Mesendoderm (in vitro differentiated cells): ENCODE data around the gene ZNF853.
"Not testable (repeated sequence)": the region's sequence is repeated elsewhere in the genome, so short reads cannot be mapped to it uniquely, and the experiment has no call there.

Experiments
- DNase-seq: peaks from one replicate; pipeline ENCODE4 v3.0.0; 2013
- H2AK5ac ChIP-seq: 2 replicates; pipeline ENCODE4 v1.6.1; 2013; ENCODE audit warnings: low read length, inconsistent platforms
- H2BK120ac ChIP-seq: 2 replicates; pipeline ENCODE4 v1.6.1; 2013; ENCODE audit warnings: low read depth, mild to moderate bottlenecking, low read length, moderate library complexity, mixed read lengths
- H2BK15ac ChIP-seq: replicated peaks from 2 replicates; pipeline ENCODE4 v1.6.1; 2013; ENCODE audit warnings: low read depth, mild to moderate bottlenecking, moderate library complexity
- H2BK5ac ChIP-seq: 2 replicates; pipeline ENCODE4 v1.6.1; 2013; ENCODE audit warnings: low read length, inconsistent platforms
- H3K18ac ChIP-seq: 2 replicates; pipeline ENCODE4 v1.6.1; 2013; ENCODE audit warnings: mild to moderate bottlenecking, low read length, mixed read lengths
- H3K23ac ChIP-seq: one replicate; pipeline ENCODE4 v1.6.1; 2013; ENCODE audit warnings: low read length
- H3K27ac ChIP-seq: 2 replicates; pipeline ENCODE4 v1.5.1; 2013; ENCODE audit warnings: low read depth, mild to moderate bottlenecking, inconsistent platforms, low read length, moderate library complexity
- H3K27me3 ChIP-seq: 2 replicates; pipeline ENCODE4 v1.6.1; 2013; ENCODE audit warnings: low read length, control low read depth, mild to moderate bottlenecking, inconsistent platforms; ENCODE audit not compliant: insufficient read depth, poor library complexity
- H3K36me3 ChIP-seq: 2 replicates; pipeline ENCODE4 v1.6.1; 2013; ENCODE audit warnings: low read length, inconsistent platforms; ENCODE audit not compliant: control insufficient read depth, insufficient read depth
- H3K4ac ChIP-seq: one replicate; pipeline ENCODE4 v1.6.1; 2013; ENCODE audit warnings: low read depth, mild to moderate bottlenecking, low read length, moderate library complexity
- H3K4me1 ChIP-seq: 2 replicates; pipeline ENCODE4 v1.6.1; 2013; ENCODE audit warnings: low read depth, low read length, inconsistent platforms; ENCODE audit not compliant: control insufficient read depth
- H3K4me2 ChIP-seq: 2 replicates; pipeline ENCODE4 v1.6.1; 2013; ENCODE audit warnings: low read length
- H3K4me3 ChIP-seq: 2 replicates; pipeline ENCODE4 v1.5.1; 2013; ENCODE audit warnings: mild to moderate bottlenecking, low read length
- H3K56ac ChIP-seq: one replicate; pipeline ENCODE4 v1.6.1; 2013; ENCODE audit warnings: low read length
- H3K79me1 ChIP-seq: 2 replicates; pipeline ENCODE4 v1.6.1; 2013; ENCODE audit warnings: low read length, inconsistent platforms
- H3K79me2 ChIP-seq: 2 replicates; pipeline ENCODE4 v1.6.1; 2013; ENCODE audit warnings: mild to moderate bottlenecking, low read length; ENCODE audit not compliant: control insufficient read depth, insufficient read depth
- H3K9ac ChIP-seq: 2 replicates; pipeline ENCODE4 v1.6.1; 2013; ENCODE audit warnings: low read length, inconsistent platforms
- H4K5ac ChIP-seq: one replicate; pipeline ENCODE4 v1.6.1; 2013; ENCODE audit warnings: low read length
- H4K8ac ChIP-seq: one replicate; pipeline ENCODE4 v1.6.1; 2013; ENCODE audit warnings: low read depth, mild to moderate bottlenecking, control low read depth, low read length, moderate library complexity
- WGBS: extraction: QIAGEN DNeasy Blood & Tissue Kit; methylation state at CpG from one replicate; pipeline ENCODE4 v1.1.7; 2013; ENCODE audit warnings: low lambda C conversion rate, missing lambda C conversion rate; ENCODE audit not compliant: insufficient coverage; ENCODE audit errors: extremely low coverage; 5-methylcytosine and 5-hydroxymethylcytosine counted together

The ZNF853 gene

DNA sequence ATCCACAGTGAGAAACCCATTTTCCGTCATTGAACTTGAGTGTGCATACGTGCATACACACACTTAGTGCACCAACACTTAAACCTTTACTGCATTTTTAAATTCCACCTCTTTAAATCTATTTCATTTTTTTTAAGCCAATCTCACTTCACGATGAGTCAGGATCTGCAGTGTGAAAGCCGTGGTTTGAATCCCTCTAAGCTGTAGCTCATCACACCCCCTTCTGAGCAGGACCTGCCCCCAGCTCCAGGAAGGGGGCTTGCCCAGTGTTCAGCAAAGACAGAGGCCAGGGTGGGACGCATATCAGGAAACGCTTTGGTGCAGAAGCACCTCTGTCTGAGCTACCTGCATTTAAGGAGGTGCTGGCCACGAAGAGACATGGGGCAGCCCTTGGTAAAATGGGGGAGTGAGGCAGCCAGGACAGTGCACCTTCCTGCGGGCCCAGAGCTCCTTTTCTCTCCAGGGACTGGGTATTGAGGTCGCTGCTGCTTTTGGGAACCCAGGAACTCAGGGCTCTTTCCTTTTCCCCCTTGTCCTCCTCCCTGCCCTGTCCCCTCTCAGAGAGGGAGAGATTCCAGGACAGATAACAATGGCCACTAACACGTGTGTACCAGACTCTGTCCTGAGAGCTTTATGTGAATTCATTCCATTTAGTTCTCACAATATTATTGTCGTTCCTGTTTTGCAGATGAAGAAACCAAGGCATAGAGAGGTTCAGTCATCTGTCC is 43.4 kb downstream of the ZNF853 start:
- no peak overlapping the region for H3K18ac ChIP-seq
- no peak overlapping the region for H2BK15ac ChIP-seq
- H3K27ac ChIP-seq: no peak overlapping the region
- no peaks in the 10 kb centered on the region for H3K36me3 ChIP-seq
- H2AK5ac ChIP-seq: no peak overlapping the region
- no peaks in the 10 kb centered on the region for H3K4me1 ChIP-seq
- no peak overlapping the region for H4K5ac ChIP-seq
- no peak overlapping the region for H2BK120ac ChIP-seq
- no peak overlapping the region for H3K9ac ChIP-seq
- H3K4me3 ChIP-seq: no peak overlapping the region
- no peak overlapping the region for H3K4ac ChIP-seq
- no peak overlapping the region for H3K4me2 ChIP-seq
- H3K23ac ChIP-seq: no peak overlapping the region
- no peaks in the 10 kb centered on the region for H3K79me1 ChIP-seq
- WGBS: no CpG with 5 or more reads among the region's 11 CpGs
- no peaks in the 10 kb centered on the region for H3K27me3 ChIP-seq
- H3K56ac ChIP-seq: no peak overlapping the region
- no peak overlapping the region for H2BK5ac ChIP-seq
- DNase-seq: no peak
- H4K8ac ChIP-seq: no peak overlapping the region
- no peaks in the 10 kb centered on the region for H3K79me2 ChIP-seq

DNA sequence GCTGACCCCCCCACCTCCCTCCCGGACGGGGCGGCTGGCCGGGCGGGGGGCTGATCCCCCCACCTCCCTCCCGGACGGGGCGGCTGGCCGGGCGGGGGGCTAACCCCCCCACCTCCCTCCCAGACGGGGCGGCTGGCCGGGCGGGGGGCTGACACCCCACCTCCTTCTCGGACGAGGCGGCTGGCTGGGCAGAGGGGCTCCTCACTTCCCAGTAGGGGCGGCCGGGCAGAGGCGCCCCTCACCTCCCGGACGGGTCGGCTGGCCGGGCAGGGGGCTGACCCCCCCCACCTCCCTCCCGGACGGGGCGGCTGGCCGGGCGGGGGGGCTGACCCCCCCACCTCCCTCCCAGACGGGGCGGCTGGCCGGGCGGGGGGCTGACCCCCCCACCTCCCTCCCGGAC is 55.4 kb downstream of the ZNF853 start:
- WGBS: no CpG with 5 or more reads among the region's 34 CpGs

More for the DNA sequence above, 55.4 kb downstream of the ZNF853 start:
- H2AK5ac ChIP-seq, H4K5ac ChIP-seq, H3K18ac ChIP-seq, H3K4me3 ChIP-seq, H3K79me2 ChIP-seq, H2BK120ac ChIP-seq, H3K9ac ChIP-seq, H3K4me1 ChIP-seq, H2BK5ac ChIP-seq, H3K36me3 ChIP-seq, H3K79me1 ChIP-seq, H3K56ac ChIP-seq, DNase-seq, H3K27me3 ChIP-seq, H3K4me2 ChIP-seq, H4K8ac ChIP-seq, H3K27ac ChIP-seq, H3K23ac ChIP-seq, H3K4ac ChIP-seq, H2BK15ac ChIP-seq: not testable (repeated sequence)
